Testis (tissue), 5 donors: ENCODE data around the gene MFSD11. TPM values are rescaled to one million over a fixed set of nuclear protein-coding genes. Genes with fewer than 3 reads are reported as not detected.

ENCODE experiments used
- DNase-seq: peaks from one replicate; pipeline ENCODE4 v3.0.0-alpha.2; 2019
- H3K27ac ChIP-seq, 2 donors: fragments of 200-600 bp; sonication (generic); one replicate each; pipeline ENCODE4 v1.5.1; 2019
- H3K27me3 ChIP-seq: fragments of 200-600 bp; sonication (generic); one replicate; pipeline ENCODE4 v1.5.1; 2019
- H3K36me3 ChIP-seq: fragments of 200-600 bp; sonication (generic); one replicate; pipeline ENCODE4 v1.5.1; 2017; ENCODE audit warnings: low read depth; ENCODE audit errors: missing control alignments
- H3K4me1 ChIP-seq: fragments of 200-600 bp; sonication (generic); one replicate; pipeline ENCODE4 v1.5.1; 2019
- H3K4me3 ChIP-seq, 2 donors: fragments of 200-600 bp; sonication (generic); one replicate each; pipeline ENCODE4 v1.5.1; 2017 to 2019
- H3K9me3 ChIP-seq: fragments of 200-600 bp; sonication (generic); one replicate; pipeline ENCODE4 v1.5.1; 2017
- POLR2A ChIP-seq: fragments of 450-650 bp; IDR thresholded peaks from one replicate; pipeline ENCODE4 v1.6.1; 2017; ENCODE audit warnings: antibody characterized with exemption, mild to moderate bottlenecking, moderate library complexity
- WGBS, 2 donors: methylation state at CpG; one replicate each; pipeline ENCODE4 v1.1.5; 2018; 5-methylcytosine and 5-hydroxymethylcytosine counted together
- intact Hi-C: fragments of 100-400 bp; cut with DNase I; formaldehyde crosslinking; loops from one replicate; pipeline ENCODE4 v1.15.1; 2023; ENCODE audit warnings: low total_unique reads
- long read RNA-seq, 2 donors: transcript quantifications; one replicate each; lab custom pipeline, GENCODE V29; 2026
- polyA plus RNA-seq: library from polyadenylated mRNA; stranded (reverse); fragments of 350-450 nt; fragmentation: Illumina TruSeq; extraction: RNeasy Lipid Tissue Mini Kit (QIAGEN cat#74804); gene quantifications from one replicate; pipeline ENCODE4 v1.2.3, GENCODE V29; 2014; ENCODE audit warnings: low read depth, low replicate concordance; ENCODE audit not compliant: insufficient read depth
- total RNA-seq, 2 donors: library from RNA; depleted of rRNA; stranded (reverse); fragments of >200 nt; gene quantifications; one replicate each; pipeline ENCODE4 v1.2.3, GENCODE V29; 2016
- TF ChIP-seq, protein P1 (sequence below), 3 experiments: fragments of 450-650 bp in 2 of 3; fragments of 200-600 bp in 1 of 3; sonication (generic) in 1 of 3; IDR thresholded peaks; one replicate each; pipeline ENCODE4 v1.5.1; 2016 to 2019; ENCODE audit warnings: antibody characterized with exemption in 3 of 3, mild to moderate bottlenecking in 2 of 3, moderate library complexity in 1 of 3

Gene MFSD11
- total RNA-seq: 100 to 1,000 TPM in 1 of 2 donors, 10 to 100 TPM in 1; 51.7 to 102 TPM
- 38.5 TPM for polyA plus RNA-seq
- long read RNA-seq, donor 1, partial matches to known transcripts: 0 of 3 reads
- long read RNA-seq, donor 1, other reads (novel, unspliced or antisense): 0 of 3 reads
- long read RNA-seq, donor 2, partial matches to known transcripts: 0 of 2 reads
- long read RNA-seq, donor 2, other reads (novel, unspliced or antisense): 0 of 2 reads

DNA sequence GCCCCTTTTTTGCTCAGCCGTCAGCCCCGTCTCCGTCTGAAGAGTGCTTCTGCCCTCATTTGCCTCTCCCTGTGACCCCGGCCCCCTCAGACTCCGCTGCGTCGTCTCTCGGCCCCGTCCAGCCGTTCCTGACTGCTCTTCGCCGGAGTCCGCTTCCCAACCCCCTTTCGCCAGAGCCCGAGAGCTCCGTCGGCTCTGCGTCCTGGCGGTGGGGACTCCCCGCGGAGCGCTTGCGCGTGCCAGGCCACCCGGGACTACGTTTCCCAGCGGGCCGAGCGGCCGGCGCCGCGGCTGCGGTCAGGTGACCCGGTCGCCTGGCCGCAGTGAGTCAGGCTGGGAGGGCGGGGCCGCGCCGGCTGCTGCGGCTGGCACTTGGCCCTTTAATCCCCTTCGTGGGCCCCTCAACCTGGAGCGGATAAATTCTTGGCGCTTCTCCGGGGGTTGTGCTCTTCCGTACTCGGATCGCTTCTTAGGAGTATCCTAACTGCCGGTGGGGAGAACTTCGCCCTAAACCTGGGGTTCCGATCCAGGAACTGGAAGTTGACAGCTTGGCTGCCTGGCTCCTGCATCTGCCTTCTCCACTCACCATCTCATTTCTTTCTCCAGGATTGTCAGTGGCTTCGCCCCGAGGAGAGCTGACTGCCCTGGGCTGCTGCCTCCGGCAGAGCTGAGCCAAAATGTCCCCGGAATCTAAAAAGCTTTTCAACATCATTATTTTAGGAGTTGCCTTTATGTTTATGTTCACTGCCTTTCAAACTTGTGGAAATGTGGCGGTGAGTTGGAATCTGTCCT is at the start of gene MFSD11:
Gene MFSD11, plus strand, starts transcription at position 444 of the 792 bp plus-strand sequence. Its CDS starts 234 bp downstream, at position 678.
- Histone ChIP-seq H3K27me3 (no peaks in the 10 kb centered on the region), H3K9me3 (no peaks in the 10 kb centered on the region), H3K4me1 (peaks cover 27% of the 10 kb centered on the region), H3K4me3 (peak within 1 kb of the TSS; percentile 99), H3K36me3 (no peaks in the 10 kb centered on the region), H3K27ac (peak within 1 kb of the TSS; percentile 97 to 98)
- intact Hi-C loops: no loop called here
- 0% methylated on average over 33 to 36 of the region's 57 CpGs for WGBS, 2 donors
- TF ChIP-seq POLR2A: peak; percentile 41
- TF ChIP-seq, protein P1, sequence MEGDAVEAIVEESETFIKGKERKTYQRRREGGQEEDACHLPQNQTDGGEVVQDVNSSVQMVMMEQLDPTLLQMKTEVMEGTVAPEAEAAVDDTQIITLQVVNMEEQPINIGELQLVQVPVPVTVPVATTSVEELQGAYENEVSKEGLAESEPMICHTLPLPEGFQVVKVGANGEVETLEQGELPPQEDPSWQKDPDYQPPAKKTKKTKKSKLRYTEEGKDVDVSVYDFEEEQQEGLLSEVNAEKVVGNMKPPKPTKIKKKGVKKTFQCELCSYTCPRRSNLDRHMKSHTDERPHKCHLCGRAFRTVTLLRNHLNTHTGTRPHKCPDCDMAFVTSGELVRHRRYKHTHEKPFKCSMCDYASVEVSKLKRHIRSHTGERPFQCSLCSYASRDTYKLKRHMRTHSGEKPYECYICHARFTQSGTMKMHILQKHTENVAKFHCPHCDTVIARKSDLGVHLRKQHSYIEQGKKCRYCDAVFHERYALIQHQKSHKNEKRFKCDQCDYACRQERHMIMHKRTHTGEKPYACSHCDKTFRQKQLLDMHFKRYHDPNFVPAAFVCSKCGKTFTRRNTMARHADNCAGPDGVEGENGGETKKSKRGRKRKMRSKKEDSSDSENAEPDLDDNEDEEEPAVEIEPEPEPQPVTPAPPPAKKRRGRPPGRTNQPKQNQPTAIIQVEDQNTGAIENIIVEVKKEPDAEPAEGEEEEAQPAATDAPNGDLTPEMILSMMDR (IDR thresholded peaks at IDR 0.05): no peak
- peak; percentile 91 for DNase-seq

DNA sequence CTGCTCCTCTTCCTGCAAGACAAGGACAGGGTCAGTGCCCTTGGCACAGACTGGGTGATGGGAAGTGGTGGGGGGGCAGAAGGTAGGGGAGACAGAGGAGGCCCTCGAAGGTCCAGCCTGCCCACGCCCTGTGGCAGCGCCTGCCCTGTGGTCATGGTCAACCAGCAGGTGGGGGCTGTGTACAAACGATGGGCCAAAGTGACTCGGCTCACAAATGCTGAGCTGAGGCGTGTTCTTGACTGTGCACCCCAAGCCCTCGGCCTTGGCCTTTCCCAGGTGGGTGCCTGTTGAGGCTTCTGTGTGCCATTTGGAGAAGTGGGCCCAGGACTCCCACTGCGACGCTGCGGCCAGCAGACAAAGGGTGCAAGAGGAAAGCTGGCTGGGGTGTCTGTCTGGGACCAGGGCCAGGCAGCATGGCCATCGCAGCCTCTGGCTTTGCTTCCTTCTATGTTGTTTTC is 49.7 kb upstream of the MFSD11 start:
- peak overlapping the region; percentile 89 to 92 for H3K27ac ChIP-seq
- 46% methylated on average over 6 to 11 of the region's 11 CpGs for WGBS, 2 donors
- TF ChIP-seq, protein P1 (IDR thresholded peaks at IDR 0.05): no peak
- TF ChIP-seq POLR2A: no peak
- DNase-seq: no peak
- no peaks in the 10 kb centered on the region for H3K9me3 ChIP-seq
- H3K27me3 ChIP-seq: no peaks in the 10 kb centered on the region
- H3K4me1 ChIP-seq: peaks cover 69% of the 10 kb centered on the region
- no peak overlapping the region for H3K4me3 ChIP-seq
- no peaks in the 10 kb centered on the region for H3K36me3 ChIP-seq
- intact Hi-C loops: no loop called here

DNA sequence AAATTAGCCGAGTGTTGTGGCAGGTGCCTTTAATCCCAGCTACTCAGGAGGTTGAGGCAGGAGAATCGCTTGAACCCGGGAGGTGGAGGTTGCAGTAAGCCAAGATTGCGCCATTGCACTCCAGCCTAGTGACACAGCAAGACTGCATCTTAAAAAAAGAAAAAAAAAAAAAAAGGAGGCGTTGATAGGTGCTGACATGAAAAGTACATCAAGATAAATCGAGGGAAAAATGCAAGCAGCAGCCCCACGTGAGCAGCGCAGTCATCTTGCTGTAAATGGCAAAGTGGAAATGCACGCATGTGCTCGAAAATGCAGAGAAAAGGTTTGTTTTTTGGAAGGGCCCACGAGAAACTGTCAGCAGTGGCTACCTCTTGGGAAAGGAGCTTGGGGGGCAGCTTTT is 48.1 kb upstream of the MFSD11 start:
- intact Hi-C loops: no loop called here
- H3K36me3 ChIP-seq: no peaks in the 10 kb centered on the region
- H3K27ac ChIP-seq: peak overlapping the region; percentile 89 to 92
- TF ChIP-seq POLR2A: no peak
- TF ChIP-seq, protein P1 (IDR thresholded peaks at IDR 0.05): no peak
- WGBS, 2 donors: 76 to 83% methylated on average over 11 of the region's 11 CpGs
- H3K9me3 ChIP-seq: no peaks in the 10 kb centered on the region
- H3K4me3 ChIP-seq: no peak overlapping the region
- peaks cover 78% of the 10 kb centered on the region for H3K4me1 ChIP-seq
- no peaks in the 10 kb centered on the region for H3K27me3 ChIP-seq
- no peak for DNase-seq

DNA sequence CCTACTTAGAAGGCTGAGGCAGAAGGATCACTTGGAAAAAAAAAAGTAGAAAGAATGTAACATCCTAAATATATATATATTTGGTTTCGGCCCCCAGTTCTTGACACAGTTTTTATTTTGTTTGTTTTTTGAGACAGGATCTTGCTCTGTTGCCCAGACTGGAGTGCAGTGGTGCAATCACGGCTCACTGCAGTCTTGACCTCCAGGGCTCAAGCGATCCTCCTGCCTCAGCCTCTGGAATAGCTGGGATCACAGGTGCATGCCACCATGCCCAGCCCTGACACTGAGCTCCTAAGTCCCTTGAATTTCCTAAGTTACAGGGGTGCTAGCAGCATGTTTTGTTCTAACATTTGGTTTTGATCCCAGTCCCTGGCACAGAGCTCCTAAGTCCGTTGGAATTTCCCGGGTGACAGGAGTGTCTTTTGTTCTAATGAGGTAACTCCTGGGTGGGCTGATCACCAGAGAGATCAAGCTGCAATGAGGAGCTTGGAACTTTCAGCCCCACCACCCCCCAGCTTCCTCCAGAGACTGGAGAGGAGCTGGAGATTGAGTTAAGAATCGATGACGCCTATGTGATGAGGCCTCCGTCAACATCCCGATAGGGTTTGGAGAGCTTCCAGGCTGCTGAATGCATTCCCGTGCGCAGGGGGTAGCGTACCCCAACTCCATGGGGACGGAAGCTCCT is 47.2 kb upstream of the MFSD11 start:
- H3K4me3 ChIP-seq: no peak overlapping the region
- no peak for DNase-seq
- no peaks in the 10 kb centered on the region for H3K9me3 ChIP-seq
- no peaks in the 10 kb centered on the region for H3K27me3 ChIP-seq
- peaks cover 80% of the 10 kb centered on the region for H3K4me1 ChIP-seq
- H3K36me3 ChIP-seq: no peaks in the 10 kb centered on the region
- intact Hi-C loops: no loop called here
- peak overlapping the region; percentile 37 to 38 for H3K27ac ChIP-seq
- no peak for TF ChIP-seq POLR2A
- TF ChIP-seq, protein P1 (IDR thresholded peaks at IDR 0.05): no peak
- 65 to 69% methylated on average over 13 of the region's 13 CpGs for WGBS, 2 donors
